SJCRH30 (cell line): ENCODE results near the gene RNF212B. TPM values are rescaled to one million over a fixed set of nuclear protein-coding genes. Genes with fewer than 3 reads are reported as not detected.

Experiments
- DNase-seq, 2 experiments: peaks; one replicate each; pipeline ENCODE4 v3.0.0-alpha.2; 2015 to 2020
- H3K27ac ChIP-seq: fragments of 250-450 bp; sonication (Bioruptor Pico); 2 replicates; pipeline ENCODE4 v1.5.1; 2020; ENCODE audit warnings: mild to moderate bottlenecking, moderate library complexity
- H3K27me3 ChIP-seq: fragments of 250-450 bp; sonication (Bioruptor Pico); 2 replicates; pipeline ENCODE4 v1.5.1; 2020; ENCODE audit warnings: mild to moderate bottlenecking, moderate library complexity
- H3K36me3 ChIP-seq: fragments of 250-450 bp; sonication (Bioruptor Pico); 2 replicates; pipeline ENCODE4 v1.5.1; 2020; ENCODE audit warnings: mild to moderate bottlenecking, moderate library complexity
- H3K4me1 ChIP-seq: fragments of 250-450 bp; sonication (Bioruptor Pico); 2 replicates; pipeline ENCODE4 v1.5.1; 2020; ENCODE audit warnings: mild to moderate bottlenecking, moderate library complexity
- H3K4me3 ChIP-seq: fragments of 250-450 bp; sonication (Bioruptor Pico); 2 replicates; pipeline ENCODE4 v1.5.1; 2020; ENCODE audit warnings: mild to moderate bottlenecking, moderate library complexity
- H3K9me3 ChIP-seq: fragments of 250-450 bp; sonication (Bioruptor Pico); replicated peaks from 2 replicates; pipeline ENCODE4 v1.5.1; 2020; ENCODE audit warnings: mild to moderate bottlenecking, moderate library complexity
- total RNA-seq: library from RNA; depleted of rRNA; stranded (reverse); fragments of >200 nt; shearing (Covaris generic); gene quantifications from 2 replicates; pipeline ENCODE4 v1.2.3, GENCODE V29; 2014

Gene RNF212B
- total RNA-seq, 1 experiment from 2014 or later: not detected

DNA sequence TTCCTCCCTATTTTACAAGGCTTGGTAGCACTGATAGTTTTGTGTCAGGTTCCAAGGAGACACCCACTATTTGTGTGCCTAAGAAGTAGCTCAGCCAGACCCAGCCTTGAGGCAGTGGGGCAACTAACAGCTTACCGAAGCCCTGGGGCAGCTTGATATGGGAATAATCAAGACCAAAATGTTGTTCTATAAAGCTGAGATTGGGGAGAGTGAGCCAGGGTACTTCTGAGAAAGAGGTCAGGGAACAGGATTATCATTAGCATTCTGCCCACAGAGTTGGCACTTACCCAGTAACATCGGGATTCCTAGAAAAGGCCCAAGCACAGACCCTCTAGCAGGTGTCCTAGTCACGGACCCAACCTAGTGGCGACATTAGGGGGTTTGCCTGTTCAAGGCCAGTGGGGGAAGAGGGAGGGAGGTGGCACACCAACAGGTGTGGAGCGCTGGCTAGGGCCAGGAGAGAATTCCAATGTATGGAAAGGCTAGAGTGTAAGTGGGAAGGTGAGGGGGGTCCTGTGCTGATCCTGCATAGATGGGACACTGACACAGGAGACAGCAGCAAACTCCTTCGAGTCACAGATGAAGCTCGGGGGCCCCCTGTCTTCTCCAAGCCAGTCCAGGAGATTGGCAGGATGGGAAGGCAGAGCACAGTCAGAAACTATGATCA is 60.0 kb downstream of the RNF212B start:
- no peaks in the 10 kb centered on the region for H3K36me3 ChIP-seq
- no peak for DNase-seq
- no peak overlapping the region for H3K27ac ChIP-seq
- no peaks in the 10 kb centered on the region; the same call in 1 of the 2 replicates for H3K27me3 ChIP-seq
- no peaks in the 10 kb centered on the region for H3K9me3 ChIP-seq
- H3K4me1 ChIP-seq: peaks cover 5% of the 10 kb centered on the region; the same call in 1 of the 2 replicates
- no peak overlapping the region for H3K4me3 ChIP-seq

DNA sequence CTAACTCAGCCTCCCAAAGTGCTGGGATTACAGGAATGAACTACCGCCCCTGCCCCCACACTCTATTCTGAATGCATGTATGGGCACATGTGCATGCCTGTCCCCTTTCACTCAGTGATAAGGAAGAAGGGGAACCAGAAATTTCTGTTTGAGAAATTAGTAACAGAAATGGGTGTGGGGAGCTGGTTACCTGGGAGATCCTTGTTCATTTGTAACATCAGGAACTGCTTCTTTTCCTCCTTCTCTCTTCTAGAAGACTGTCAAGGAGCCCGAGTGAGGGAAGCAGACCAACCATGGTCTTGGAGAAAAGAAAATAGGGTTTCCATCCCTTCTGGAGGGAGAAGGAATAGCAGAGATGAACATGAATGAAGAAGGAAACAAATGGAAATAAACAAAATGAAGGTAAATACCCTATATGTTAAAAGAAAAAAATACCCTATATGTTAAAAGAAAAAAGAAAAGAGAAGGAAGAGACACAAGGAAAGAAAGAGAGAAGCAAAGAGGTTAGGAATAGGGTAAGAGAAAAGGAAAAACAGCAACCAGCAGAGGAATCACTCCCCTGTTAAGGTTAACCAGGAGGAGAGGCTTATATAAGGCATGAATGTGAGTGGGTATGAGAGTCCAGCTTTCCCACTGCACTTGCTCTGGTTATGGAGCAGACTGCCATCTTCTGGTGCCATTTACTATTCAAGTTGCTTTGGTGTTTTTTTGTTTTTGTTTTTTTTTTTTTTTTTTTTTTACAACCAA is 61.6 kb downstream of the RNF212B start:
- Histone ChIP-seq H3K9me3 (no peaks in the 10 kb centered on the region), H3K36me3 (no peaks in the 10 kb centered on the region), H3K27ac (no peak overlapping the region), H3K4me1 (peaks cover 5% of the 10 kb centered on the region; the same call in 1 of the 2 replicates), H3K4me3 (no peak overlapping the region), H3K27me3 (no peaks in the 10 kb centered on the region)
- DNase-seq: peak in 1 of 2 experiments; percentile 28

- Histone ChIP-seq H3K4me1 (peaks cover 5% of the 10 kb centered on the region; the same call in 1 of the 2 replicates), H3K27me3 (no peaks in the 10 kb centered on the region), H3K4me3 (peak overlapping the region; percentile 82), H3K9me3 (no peaks in the 10 kb centered on the region), H3K36me3 (no peaks in the 10 kb centered on the region), H3K27ac (peak overlapping the region; percentile 79; the same call in 1 of the 2 replicates)
- DNase-seq: no peak
Observed at GRCh38 chr14:23299986-23300686, 62.4 kb downstream of the RNF212B start.

DNA sequence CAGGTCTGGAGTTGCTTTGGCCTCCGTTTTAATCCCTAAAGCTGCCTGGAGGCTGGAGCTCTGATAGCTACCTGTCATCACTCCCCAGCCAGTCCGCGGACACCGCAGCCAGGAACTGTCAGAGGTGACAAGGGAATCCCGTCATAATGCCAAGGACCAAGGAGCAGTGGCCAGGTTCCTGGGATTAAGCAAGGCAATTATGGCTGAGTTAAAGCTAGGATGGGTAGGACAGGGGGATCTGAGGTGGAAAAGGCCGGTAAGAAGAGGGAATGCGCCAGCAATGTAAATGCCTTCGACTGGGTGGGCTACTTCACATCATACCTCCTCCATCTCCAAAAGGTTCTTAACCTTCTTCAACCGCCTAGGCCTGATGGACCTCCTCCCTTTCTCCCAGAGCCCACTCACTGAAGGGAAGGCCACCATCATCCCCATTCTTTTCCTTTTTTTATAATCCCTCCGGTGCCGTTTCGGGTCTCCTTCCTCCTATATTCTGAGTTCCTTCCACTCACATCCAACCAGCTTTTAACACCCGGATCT is 63.0 kb downstream of the RNF212B start:
- no peak for DNase-seq
- peak overlapping the region; percentile 82 for H3K4me3 ChIP-seq
- H3K36me3 ChIP-seq: no peaks in the 10 kb centered on the region

DNA sequence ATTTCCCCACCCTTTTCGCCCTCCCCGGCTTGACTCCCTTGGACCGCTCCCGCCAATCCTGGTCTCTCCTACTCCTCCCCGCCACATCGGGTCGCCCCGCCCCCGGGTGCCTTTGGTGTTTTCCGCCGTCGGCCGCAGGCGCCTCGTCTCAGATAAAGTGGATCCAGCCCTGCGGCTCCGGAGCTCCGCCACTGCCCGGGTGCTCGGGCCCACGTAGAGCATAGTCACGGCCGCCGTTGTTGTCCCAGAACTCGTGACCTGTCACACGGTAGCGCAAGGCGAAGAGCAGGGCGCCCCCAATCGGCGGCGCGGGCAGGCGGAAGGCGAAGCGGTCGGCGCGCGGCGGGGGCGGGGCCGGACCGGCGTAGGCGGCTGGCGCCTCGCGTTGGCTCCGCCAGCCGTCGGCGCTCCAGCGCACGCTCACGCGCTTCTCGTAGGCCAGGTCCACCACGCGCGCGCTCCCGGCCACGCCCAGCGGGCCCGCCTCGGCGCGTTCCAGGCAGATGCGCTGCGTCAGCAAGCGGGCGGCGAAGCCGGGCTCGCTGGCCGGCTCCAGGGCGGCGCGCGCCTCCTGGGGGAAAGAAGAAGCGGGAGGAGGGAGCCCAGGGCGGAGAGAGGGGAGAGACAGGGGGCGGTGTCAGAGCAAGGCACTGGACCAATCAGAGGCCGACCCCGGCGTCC is 63.7 kb downstream of the RNF212B start:
- H3K9me3 ChIP-seq: no peaks in the 10 kb centered on the region
- H3K27me3 ChIP-seq: no peaks in the 10 kb centered on the region
- peak; percentile 98 for DNase-seq
- peak overlapping the region; percentile 81 for H3K27ac ChIP-seq
- H3K4me1 ChIP-seq: peaks cover 5% of the 10 kb centered on the region; the same call in 1 of the 2 replicates
- H3K4me3 ChIP-seq: peak overlapping the region; percentile 82
- no peaks in the 10 kb centered on the region for H3K36me3 ChIP-seq

More for the DNA sequence above, 63.0 kb downstream of the RNF212B start:
- Histone ChIP-seq H3K27me3 (no peaks in the 10 kb centered on the region), H3K4me1 (peaks cover 5% of the 10 kb centered on the region; the same call in 1 of the 2 replicates), H3K27ac (peak overlapping the region; percentile 79; the same call in 1 of the 2 replicates), H3K9me3 (no peaks in the 10 kb centered on the region)

- peak overlapping the region; percentile 82 for H3K4me3 ChIP-seq
- DNase-seq: no peak
- H3K9me3 ChIP-seq: no peaks in the 10 kb centered on the region
- H3K27me3 ChIP-seq: no peaks in the 10 kb centered on the region
- no peaks in the 10 kb centered on the region for H3K36me3 ChIP-seq
- H3K4me1 ChIP-seq: peaks cover 5% of the 10 kb centered on the region; the same call in 1 of the 2 replicates
- H3K27ac ChIP-seq: peak overlapping the region; percentile 81
Observed at GRCh38 chr14:23301969-23302289, 64.2 kb downstream of the RNF212B start.

GRCh38 chr14:23302290-23303225 is 64.8 kb downstream of the RNF212B start, which contains the start of gene PPP1R3E:
PPP1R3E (minus strand) TSS chr14:23302859; CDS start chr14:23302576, 283 bp downstream.
- peak within 1 kb of the TSS; percentile 81 for H3K27ac ChIP-seq
- H3K9me3 ChIP-seq: no peaks in the 10 kb centered on the region
- H3K27me3 ChIP-seq: no peaks in the 10 kb centered on the region
- peak; percentile 86 for DNase-seq
- H3K4me1 ChIP-seq: peaks cover 5% of the 10 kb centered on the region; the same call in 1 of the 2 replicates
- H3K36me3 ChIP-seq: no peaks in the 10 kb centered on the region
- peak within 1 kb of the TSS; percentile 82 for H3K4me3 ChIP-seq

DNA sequence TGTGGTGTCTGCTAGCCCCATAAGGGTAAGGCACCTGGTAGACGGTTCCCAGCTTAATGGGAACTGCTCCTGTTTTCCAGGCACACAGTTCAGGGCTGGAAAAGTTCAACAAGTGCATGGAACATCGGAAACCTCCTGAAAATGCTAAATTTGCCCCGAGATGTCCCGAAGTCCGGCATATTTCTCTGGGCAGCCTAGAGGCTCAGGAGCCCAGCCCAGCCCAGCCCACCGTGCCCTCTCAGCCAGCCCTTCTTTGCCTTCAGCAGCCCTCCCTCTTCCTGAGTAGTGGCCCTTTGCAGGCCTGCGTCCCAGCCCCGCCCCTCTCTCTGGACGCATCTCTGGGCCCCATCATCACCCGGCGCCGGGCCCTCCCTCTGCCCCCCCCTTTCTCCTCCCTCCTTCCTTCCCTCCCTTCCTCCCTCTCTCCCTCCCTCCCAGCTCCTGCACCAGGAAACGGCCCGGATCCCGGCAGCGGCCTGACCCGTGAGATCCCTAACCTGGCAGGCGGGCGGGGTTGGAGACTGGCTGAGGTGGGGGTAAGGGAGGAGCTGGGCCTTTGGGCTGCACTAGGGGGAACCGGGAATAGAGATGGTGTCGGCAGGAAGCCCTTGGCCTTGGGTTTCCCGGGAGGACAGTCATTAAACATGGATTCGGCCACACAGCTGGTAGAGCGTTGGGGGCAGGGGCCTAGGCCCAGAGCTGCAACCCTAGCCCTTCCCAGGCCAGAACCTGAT is 68.8 kb downstream of the RNF212B start, which contains the start of gene BCL2L2:
BCL2L2 (plus strand) TSS at position 422 of the 734 bp plus-strand sequence. CDS start 935 bp downstream, outside the sequence.
- peak; percentile 93 to 95 for DNase-seq

GRCh38 chr14:23307146-23307530 is 69.4 kb downstream of the RNF212B start:
- H3K4me3 ChIP-seq: peak overlapping the region; percentile 73

More for the DNA sequence above, 68.8 kb downstream of the RNF212B start, which contains the start of gene BCL2L2:
- Histone ChIP-seq H3K4me1 (no peaks in the 10 kb centered on the region; the same call in 1 of the 2 replicates), H3K27ac (peak within 1 kb of the TSS; percentile 62), H3K36me3 (peaks cover 21% of the 10 kb centered on the region), H3K4me3 (peak within 1 kb of the TSS; percentile 73), H3K27me3 (no peaks in the 10 kb centered on the region), H3K9me3 (no peaks in the 10 kb centered on the region)

DNA sequence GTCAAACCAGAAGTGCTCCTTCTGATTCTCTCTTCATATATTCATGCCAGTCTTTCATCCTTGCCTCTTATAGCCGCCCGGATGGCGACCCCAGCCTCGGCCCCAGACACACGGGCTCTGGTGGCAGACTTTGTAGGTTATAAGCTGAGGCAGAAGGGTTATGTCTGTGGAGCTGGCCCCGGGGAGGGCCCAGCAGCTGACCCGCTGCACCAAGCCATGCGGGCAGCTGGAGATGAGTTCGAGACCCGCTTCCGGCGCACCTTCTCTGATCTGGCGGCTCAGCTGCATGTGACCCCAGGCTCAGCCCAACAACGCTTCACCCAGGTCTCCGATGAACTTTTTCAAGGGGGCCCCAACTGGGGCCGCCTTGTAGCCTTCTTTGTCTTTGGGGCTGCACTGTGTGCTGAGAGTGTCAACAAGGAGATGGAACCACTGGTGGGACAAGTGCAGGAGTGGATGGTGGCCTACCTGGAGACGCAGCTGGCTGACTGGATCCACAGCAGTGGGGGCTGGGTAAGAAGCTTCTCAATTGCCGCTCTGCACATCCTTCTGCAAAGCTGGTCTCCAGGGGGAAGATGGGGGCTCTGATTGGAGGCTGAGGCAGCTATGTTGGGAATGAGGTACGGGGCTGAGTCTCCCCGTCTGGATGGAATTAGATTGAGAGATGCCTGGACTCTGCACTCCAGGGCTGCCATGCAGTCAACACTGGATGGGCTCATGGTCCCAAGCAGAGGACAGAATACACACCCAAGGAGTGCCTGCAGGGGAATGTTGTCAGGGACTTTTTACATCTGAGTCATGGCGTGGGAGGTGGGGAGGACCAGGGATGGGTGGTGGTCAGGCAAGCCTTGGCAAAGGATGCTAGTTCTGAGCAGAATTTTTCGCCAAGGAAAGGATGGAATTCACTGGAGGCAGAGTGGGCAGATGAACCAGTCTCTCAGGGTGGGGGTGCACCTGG is 70.2 kb downstream of the RNF212B start:
- H3K27ac ChIP-seq: no peak overlapping the region

More at GRCh38 chr14:23307146-23307530, 69.4 kb downstream of the RNF212B start:
- no peaks in the 10 kb centered on the region for H3K27me3 ChIP-seq
- no peaks in the 10 kb centered on the region for H3K9me3 ChIP-seq
- DNase-seq: no peak
- peaks cover 22% of the 10 kb centered on the region for H3K36me3 ChIP-seq
- peak overlapping the region; percentile 62 for H3K27ac ChIP-seq
- no peaks in the 10 kb centered on the region; the same call in 1 of the 2 replicates for H3K4me1 ChIP-seq

GRCh38 chr14:23308721-23309445 is 71.1 kb downstream of the RNF212B start:
- Histone ChIP-seq H3K4me3 (no peak overlapping the region), H3K9me3 (no peaks in the 10 kb centered on the region), H3K27ac (no peak overlapping the region), H3K36me3 (peaks cover 33% of the 10 kb centered on the region), H3K27me3 (no peaks in the 10 kb centered on the region), H3K4me1 (no peaks in the 10 kb centered on the region; the same call in 1 of the 2 replicates)
- no peak for DNase-seq

More for the DNA sequence above, 70.2 kb downstream of the RNF212B start:
- peaks cover 29% of the 10 kb centered on the region for H3K36me3 ChIP-seq
- no peaks in the 10 kb centered on the region; the same call in 1 of the 2 replicates for H3K4me1 ChIP-seq
- DNase-seq: no peak
- H3K4me3 ChIP-seq: peak overlapping the region; percentile 73
- H3K27me3 ChIP-seq: no peaks in the 10 kb centered on the region
- H3K9me3 ChIP-seq: no peaks in the 10 kb centered on the region
